HG02938 (cell line): Measurements from ENCODE around the gene SOX21.
"Not testable (repeated sequence)": the region's sequence is repeated elsewhere in the genome, so short reads cannot be mapped to it uniquely, and the experiment has no call there.

Source experiments
- ATAC-seq: cut with Tn5 transposase; IDR thresholded peaks from one replicate; pipeline ENCODE4 v1.9.1; 2021; ENCODE audit warnings: mild to moderate bottlenecking, moderate library complexity; ENCODE audit not compliant: unreplicated experiment

SOX21 gene

GRCh38 chr13:94712287-94712811 is at the start of gene SOX21:
TSS of gene SOX21 (minus strand) at chr13:94712545. CDS start at chr13:94712049, 496 bp downstream.
- no peak for ATAC-seq

DNA sequence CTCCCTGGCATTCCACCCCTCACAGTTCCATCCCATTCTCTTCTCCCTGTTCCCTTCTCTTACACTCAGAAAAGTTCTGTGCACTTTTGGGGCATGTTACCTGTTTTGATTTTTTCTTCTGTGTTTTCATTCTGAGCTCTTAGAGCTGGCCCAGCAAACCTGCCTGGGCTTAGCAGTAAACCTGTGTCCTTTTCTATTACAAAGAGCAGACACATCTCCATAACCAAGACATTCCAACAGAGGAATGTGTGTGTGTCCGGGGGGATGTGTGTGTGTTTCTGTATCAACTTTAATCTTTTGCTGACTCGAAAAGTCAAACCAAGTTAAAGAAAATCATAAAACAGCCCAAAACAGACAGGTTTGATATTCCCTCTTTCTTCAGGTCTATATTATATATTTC is 49.1 kb upstream of the SOX21 start:
- no peak for ATAC-seq

DNA sequence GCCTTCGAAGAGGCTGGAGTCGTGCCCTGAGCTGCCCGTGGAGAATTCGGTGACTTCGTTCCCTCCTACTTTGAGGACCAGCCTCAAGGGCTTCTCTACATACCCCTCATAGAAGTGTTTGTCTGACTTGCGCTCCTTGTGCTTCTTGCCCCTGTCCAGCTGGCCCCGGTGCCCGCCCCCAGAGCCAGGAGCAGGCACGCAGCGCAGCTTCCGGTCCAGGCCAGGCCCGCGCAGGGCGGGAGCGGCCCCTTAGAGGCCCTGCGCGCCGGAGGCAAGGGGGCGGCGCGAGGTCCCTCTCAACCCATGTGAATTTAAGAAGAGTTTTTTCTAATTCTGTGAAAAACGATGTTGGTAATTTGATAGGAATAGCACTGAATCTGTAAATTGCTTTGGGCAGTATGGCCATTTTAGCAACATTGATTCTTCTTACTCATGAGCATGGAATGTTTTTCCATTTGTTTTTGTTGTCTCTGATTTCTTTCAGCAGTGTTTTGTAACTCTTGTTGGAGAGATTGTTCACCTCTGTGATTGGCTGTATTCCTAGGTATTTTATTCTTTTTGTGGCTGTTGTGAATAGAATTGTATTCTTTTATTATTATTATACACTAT is 46.9 kb upstream of the SOX21 start:
- ATAC-seq = no peak

DNA sequence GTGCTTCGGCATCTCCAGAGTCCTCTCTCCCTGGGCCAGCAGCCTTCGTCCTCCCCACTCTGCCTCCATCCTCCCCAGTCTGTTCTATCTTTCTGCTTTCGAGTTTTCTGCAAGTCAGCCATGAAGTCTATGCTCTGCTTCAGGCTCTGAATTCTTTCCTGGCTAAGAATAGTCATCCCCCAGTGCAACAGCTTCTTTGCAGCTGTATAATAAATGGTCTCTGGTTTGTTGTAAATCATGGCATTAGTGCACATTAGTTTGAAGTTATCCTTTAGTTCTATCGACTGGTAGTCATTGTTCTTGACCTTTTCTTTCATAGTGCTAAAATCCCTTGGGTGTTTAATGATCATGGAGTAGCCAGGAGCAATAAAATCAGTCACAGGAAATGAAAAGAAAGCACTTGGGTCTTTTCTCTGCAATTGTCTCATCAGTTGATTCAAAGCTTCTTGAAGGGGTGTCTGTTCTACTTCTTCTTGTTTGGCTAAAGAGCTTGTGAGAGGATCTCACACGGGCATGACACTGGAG is 46.2 kb upstream of the SOX21 start:
- ATAC-seq = no peak

GRCh38 chr13:94753327-94753726 is 41.0 kb upstream of the SOX21 start:
- no peak for ATAC-seq

DNA sequence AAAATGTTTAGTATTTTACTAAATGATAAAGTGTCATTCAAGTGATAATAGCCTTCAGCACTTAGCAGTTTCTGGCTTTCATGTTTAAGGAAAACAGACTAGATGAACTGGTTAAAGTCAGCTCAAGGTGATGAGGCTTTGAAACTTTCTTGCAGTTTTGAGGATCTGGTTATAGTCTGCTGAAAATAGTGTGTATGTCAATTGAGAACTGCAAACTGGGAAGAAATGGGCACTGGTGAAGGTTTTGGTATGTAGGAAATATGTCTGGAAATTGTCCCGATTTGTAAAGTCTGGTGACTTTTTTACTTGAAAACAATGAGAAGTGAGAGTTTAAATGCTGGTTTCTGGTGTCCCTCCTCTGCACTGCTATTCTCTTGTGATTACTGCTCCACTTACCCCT is 36.8 kb upstream of the SOX21 start:
- no peak for ATAC-seq

DNA sequence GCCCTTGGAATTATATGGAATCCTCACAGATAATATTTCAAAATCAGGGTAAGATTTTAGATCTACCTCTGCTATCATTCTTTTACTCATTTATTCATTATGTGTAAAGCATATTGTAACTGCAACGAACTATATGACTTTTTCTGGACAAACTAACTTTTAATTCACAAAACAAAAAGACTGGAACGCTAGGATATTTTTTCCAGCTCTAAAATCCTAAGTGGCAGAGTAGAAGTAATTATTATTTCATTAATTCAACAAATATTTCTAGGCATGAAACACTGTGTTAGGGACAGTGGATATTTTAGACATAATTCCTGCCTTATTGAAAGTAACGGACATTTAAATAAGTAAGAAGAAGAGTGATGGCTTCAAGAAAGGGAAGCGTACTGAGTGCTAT is 26.9 kb upstream of the SOX21 start:
- ATAC-seq = no peak

- no peak for ATAC-seq
Measured at GRCh38 chr13:94731028-94731427, 18.7 kb upstream of the SOX21 start.

DNA sequence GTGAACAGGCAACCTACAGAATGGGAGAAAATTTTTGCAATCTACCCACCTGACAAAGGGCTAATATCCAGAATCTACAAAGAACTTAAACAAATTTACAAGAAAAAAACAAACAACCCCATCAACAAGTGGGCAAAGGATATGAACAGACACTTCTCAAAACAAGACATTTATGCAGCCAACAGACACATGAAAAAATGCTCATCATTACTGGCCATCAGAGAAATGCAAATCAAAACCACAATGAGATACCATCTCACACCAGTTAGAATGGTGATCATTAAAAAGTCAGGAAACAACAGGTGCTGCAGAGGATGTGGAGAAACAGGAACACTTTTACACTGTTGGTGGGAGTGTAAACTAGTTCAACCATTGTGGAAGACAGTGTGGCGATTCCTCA is 17.6 kb upstream of the SOX21 start:
- ATAC-seq = not testable (repeated sequence)

- no peak for ATAC-seq
Measured at GRCh38 chr13:94726425-94726824, 14.1 kb upstream of the SOX21 start.

- ATAC-seq = no peak
Measured at GRCh38 chr13:94722609-94723345, 10.4 kb upstream of the SOX21 start.

- not testable (repeated sequence) for ATAC-seq
Measured at GRCh38 chr13:94718697-94719096, 6.4 kb upstream of the SOX21 start.

- no peak for ATAC-seq
Measured at GRCh38 chr13:94717916-94718315, 5.6 kb upstream of the SOX21 start.

GRCh38 chr13:94716016-94716415 is 3.7 kb upstream of the SOX21 start:
- ATAC-seq = no peak

DNA sequence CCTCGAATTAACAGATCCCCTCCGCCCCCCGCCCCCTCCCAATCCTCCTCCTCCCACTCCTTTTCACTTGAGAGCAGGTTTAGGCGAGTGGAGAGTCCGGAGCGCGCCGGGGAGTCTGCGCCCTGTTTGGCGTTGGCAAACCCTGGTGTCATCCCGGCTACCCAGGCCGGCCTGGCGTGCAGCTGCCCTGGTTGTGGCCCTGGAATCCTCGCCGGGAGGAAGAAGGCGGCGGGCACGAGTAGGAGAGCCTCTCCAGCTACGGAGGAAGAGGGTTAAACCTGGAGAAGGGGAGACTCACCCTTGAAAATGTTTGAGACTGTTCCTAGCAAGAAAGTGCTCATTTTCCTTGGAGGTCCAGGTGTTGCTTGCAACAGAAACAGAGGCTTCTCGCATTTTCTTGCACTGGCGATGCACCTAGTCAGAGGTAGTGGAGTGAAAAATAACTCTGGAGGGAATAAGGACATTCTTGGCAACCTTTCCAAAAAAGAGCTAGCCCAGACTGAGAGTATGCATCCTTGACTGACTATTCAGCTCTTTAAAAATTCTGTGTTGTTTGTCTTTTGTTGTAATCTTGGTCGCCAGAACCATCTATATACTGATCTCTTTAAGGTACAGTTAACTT is 1.3 kb upstream of the SOX21 start:
- ATAC-seq = no peak

DNA sequence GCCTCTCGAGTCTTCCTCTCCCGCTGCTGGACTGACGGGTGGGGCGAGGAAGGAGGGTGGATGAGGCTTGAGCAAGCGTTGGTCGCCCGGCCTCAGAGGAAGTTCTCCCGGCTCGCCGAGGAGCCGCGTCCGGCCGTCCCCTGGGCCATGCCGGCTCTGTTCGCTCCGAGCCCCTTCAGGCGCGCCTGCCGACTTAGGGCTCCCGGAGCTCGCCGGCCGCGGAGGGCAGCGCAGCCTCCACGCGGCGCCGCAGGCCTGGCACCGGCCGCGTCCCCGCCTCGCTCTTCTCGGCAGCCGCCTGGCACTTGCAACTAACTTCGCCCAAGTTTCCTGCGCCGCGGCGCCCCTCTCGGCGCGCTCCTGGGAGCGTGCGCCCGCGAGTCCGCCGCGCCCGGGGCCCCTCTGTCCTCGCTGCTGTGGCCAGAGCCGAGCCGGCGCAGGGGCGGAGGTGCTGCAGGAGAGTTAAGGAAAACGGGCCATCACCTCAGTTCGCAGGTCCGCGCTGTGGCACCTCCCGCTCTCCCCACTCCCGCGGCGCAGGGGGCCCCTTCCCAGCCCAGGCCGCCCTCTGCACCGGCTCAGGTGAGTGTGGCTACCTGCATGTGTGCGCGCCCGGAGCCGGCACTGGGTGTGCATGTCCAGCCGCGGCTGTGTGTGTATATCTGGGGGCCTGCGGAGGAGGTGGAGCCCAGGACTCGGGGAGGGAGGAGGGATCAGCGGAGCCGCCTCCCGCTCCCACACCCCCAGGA is 641 bp upstream of the SOX21 start:
- ATAC-seq = no peak

GRCh38 chr13:94711561-94712286 is 621 bp downstream of the SOX21 start:
- no peak for ATAC-seq

DNA sequence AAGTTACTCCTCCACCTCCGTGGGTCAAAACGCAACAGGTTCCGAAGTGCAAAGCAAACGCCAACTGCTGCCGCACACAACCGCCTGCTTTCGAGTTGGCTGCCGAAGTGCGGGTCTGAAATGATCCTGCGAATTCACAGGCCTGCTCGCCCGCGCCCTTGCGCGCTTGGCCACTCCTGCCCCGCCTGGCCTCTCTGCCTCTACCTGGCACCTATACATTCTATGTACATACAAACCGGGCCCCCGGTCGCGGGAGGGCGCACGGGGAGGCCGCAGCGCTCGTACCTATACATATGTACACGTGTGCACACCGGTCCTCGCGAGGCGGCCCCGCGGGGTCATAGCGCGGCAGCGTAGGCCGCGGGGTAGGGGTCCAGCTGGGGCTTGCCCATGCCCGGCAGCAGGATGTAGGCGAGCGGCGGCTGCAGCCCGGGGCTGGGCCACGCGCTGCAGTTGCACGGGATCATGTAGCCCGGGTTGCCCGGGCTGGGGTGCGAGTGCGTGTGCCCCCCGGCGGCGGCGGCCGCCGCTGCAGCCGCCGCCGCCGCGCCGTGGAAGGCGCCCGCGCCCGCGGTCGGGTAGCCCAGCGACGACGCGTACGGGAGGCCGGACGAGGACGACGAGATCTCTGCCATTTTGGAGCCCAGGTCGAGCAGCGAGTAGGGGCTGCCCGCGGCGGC is 1.3 kb downstream of the SOX21 start:
- ATAC-seq = no peak

DNA sequence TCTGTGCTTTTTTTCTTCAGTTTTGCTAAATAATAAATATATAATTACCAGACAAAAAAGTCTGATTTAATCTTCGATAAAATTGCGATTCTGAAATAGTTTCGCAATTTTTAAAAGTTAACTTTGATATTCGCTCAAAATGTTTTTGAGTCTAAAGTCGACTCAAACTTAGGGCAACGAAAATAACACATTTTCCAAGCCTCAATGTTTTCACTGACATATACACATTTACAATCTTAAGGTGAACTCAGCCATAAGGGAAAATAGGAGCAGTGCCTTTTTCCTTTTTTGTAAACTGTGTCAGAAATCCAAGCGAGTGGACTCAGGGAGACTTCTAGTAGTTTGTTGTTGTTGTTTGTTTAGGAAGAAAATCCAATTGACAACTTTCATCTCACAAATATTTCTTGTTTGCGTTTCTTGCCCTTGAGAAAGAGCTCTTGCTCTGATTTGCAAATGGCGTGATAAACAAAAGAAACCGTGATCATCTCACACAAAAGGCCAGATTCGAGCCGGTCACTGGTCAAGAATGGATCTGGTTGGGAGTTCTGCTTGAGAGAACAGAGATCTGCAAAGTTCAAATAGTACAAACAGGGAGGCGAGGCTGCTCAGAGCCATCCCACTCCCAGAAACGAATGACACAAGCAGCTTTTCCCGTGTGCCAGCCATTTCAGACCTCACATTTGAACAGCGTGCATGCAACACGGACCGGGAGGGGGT is 2.1 kb downstream of the SOX21 start:
- no peak for ATAC-seq
